Natural killer cell (primary cell): ENCODE measurements around the gene CCL19. TPM values are rescaled to one million over a fixed set of nuclear protein-coding genes. Genes with fewer than 3 reads are reported as not detected.

ENCODE experiments used
- ATAC-seq, 3 donors: fragments of 150-1000 bp in 2 of 3; fragments of 200-7000 bp in 1 of 3; cut with Tn5 transposase; 1 replicate in 1 of 3; 2 replicates in 2 of 3; pipeline ENCODE4 v1.10.0; 2021; ENCODE audit warnings: mild to moderate bottlenecking in 2 of 3, moderate library complexity in 2 of 3
- DNase-seq, 2 donors: peaks; one replicate each; pipeline versions ENCODE4 v3.0.0 to v3.0.0-alpha.2; 2013 to 2021; ENCODE audit warnings: mixed read lengths in 1 of 2
- H3K27ac ChIP-seq: one replicate; pipeline ENCODE4 v1.5.1; 2013; ENCODE audit warnings: mild to moderate bottlenecking, low read length
- H3K27me3 ChIP-seq: one replicate; pipeline ENCODE4 v1.6.1; 2013; ENCODE audit warnings: low read length; ENCODE audit not compliant: control insufficient read depth, insufficient read depth
- H3K36me3 ChIP-seq: one replicate; pipeline ENCODE4 v1.6.1; 2013; ENCODE audit warnings: low read length; ENCODE audit not compliant: control insufficient read depth, insufficient read depth
- H3K4me1 ChIP-seq: one replicate; pipeline ENCODE4 v1.6.1; 2013; ENCODE audit warnings: low read length; ENCODE audit not compliant: control insufficient read depth, insufficient read depth
- H3K4me3 ChIP-seq: one replicate; pipeline ENCODE4 v1.5.1; 2013; ENCODE audit warnings: low read length
- H3K9me3 ChIP-seq: one replicate; pipeline ENCODE4 v1.6.1; 2013; ENCODE audit warnings: low read length; ENCODE audit not compliant: control insufficient read depth, insufficient read depth
- H3K27ac Mint-ChIP-seq, 2 donors: one replicate each; pipeline ENCODE4 v1.8.0; 2022; ENCODE audit warnings: mild to moderate bottlenecking in 2 of 2, mixed read lengths in 2 of 2, moderate library complexity in 1 of 2
- H3K27me3 Mint-ChIP-seq, 2 donors: one replicate each; pipeline ENCODE4 v1.8.0; 2022; ENCODE audit warnings: low read depth in 2 of 2, mixed read lengths in 2 of 2
- H3K36me3 Mint-ChIP-seq: one replicate; pipeline ENCODE4 v1.8.0; 2022; ENCODE audit warnings: mixed read lengths
- H3K4me1 Mint-ChIP-seq, 2 donors: one replicate each; pipeline ENCODE4 v1.8.0; 2022; ENCODE audit warnings: mixed read lengths in 2 of 2
- H3K4me3 Mint-ChIP-seq: one replicate; pipeline ENCODE4 v1.8.0; 2022; ENCODE audit warnings: mild to moderate bottlenecking, moderate library complexity, mixed read lengths
- H3K9me3 Mint-ChIP-seq, 2 donors: one replicate each; pipeline ENCODE4 v1.8.0; 2022; ENCODE audit warnings: mixed read lengths in 2 of 2
- WGBS: methylation state at CpG from one replicate; pipeline ENCODE4 v1.1.7; 2013; ENCODE audit warnings: missing lambda C conversion rate; ENCODE audit not compliant: insufficient coverage; 5-methylcytosine and 5-hydroxymethylcytosine counted together
- intact Hi-C: fragments of 100-400 bp; cut with micrococcal nuclease; formaldehyde crosslinking; loops from one replicate; pipeline ENCODE4 v1.14.2; 2022
- total RNA-seq, 4 donors: library from RNA; stranded (reverse); fragments of 120-200 nt in 1 of 4; gene quantifications; one replicate each; pipeline versions ENCODE4 v1.2.3 to v1.2.4, GENCODE V29; 2013 to 2022
- TF ChIP-seq, protein P1 (sequence below): fragments of 200-600 bp; IDR thresholded peaks from one replicate; pipeline ENCODE4 v1.8.0; 2022; ENCODE audit warnings: antibody characterized with exemption

The CCL19 gene
- total RNA-seq, 3 donors from 2014 or later (not counting 1 experiment from before 2014, with no cell fraction given), result not detected

DNA sequence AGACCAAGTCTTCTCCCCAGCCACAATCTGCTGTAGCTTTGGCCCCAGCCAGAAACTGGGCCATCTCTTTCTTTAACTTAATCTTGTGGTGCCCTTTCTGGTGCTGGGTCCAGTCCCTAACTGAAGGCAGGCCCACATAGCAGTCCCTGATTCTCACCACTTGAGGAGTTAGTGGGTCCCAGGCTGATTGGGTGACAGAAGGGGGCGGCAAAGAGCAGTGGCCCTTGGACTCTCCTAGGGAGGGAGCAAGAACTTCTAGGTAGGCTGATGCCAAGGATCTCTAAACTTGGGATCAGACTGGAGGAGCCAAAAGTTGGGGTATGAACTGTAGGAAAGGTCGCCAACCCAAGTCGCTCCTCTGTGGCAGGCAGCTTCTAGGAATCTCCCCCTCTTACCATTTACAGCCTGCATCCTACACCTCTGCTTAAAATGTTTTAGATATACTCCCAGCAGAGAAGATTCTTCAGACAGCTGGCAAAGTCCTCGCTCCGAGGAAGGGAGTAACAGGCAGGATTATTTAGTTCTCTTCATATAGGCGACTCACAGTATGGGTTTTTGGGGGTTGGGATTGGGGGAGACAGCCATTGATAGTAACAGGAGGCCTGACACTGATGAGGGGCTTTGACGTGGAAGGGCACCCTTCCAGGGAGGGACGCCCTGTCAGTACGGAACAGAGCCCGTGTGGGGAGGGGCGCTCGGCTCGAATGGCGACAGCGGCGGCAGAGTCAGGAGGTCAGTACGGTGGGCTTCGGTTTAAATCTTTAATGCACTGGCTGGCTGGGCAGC is 26.6 kb downstream of the CCL19 start:
- intact Hi-C loops, result loop anchor here (1.0 to 2.0 kb wide), 4 partner anchors 18 to 206 kb away; partner anchors contain the start of genes DNAI1, FAM219A, GALT and SIGMAR1
- H3K4me3 Mint-ChIP-seq, result peak overlapping the region; percentile 90
- H3K36me3 Mint-ChIP-seq, result no peaks in the 10 kb centered on the region
- peaks cover 11 to 26% of the 10 kb centered on the region in 2 donors for H3K4me1 Mint-ChIP-seq
- Histone ChIP-seq H3K4me3 (peak overlapping the region; percentile 54), H3K4me1 (peaks cover 24% of the 10 kb centered on the region), H3K36me3 (peaks cover 3% of the 10 kb centered on the region), H3K27me3 (no peaks in the 10 kb centered on the region), H3K9me3 (no peaks in the 10 kb centered on the region), H3K27ac (peak overlapping the region; percentile 7)
- no peaks in the 10 kb centered on the region for H3K9me3 Mint-ChIP-seq
- peak; percentile 43 to 57 (median 46) for ATAC-seq
- no peaks in the 10 kb centered on the region for H3K27me3 Mint-ChIP-seq
- DNase-seq, result peak; percentile 65 to 86
- peak overlapping the region; percentile 86 to 92 for H3K27ac Mint-ChIP-seq
- 23% methylated on average over 18 of the region's 18 CpGs for WGBS
- TF ChIP-seq, protein P1, sequence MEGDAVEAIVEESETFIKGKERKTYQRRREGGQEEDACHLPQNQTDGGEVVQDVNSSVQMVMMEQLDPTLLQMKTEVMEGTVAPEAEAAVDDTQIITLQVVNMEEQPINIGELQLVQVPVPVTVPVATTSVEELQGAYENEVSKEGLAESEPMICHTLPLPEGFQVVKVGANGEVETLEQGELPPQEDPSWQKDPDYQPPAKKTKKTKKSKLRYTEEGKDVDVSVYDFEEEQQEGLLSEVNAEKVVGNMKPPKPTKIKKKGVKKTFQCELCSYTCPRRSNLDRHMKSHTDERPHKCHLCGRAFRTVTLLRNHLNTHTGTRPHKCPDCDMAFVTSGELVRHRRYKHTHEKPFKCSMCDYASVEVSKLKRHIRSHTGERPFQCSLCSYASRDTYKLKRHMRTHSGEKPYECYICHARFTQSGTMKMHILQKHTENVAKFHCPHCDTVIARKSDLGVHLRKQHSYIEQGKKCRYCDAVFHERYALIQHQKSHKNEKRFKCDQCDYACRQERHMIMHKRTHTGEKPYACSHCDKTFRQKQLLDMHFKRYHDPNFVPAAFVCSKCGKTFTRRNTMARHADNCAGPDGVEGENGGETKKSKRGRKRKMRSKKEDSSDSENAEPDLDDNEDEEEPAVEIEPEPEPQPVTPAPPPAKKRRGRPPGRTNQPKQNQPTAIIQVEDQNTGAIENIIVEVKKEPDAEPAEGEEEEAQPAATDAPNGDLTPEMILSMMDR, result peak; percentile 84

DNA sequence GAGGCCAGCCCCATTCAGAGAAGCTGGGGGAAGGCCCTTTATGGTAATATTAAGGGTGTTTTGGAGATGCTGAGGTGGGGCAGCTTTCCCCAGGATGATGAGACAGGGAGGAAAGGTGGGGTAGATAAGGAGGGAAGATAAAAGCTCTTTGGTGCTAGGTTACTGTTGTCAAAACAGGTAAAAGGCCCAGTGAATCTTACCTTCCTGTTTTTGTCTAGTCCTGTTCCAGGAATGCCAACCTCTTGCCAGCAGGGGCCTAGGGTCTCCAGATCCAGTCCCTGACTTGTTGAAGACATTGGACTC is 27.8 kb downstream of the CCL19 start:
- intact Hi-C loops, result no loop called here
- DNase-seq (peak in 1 of 2 donors; percentile 67), ATAC-seq (no peak)
- Mint-ChIP-seq H3K27me3 (no peaks in the 10 kb centered on the region), H3K4me1 (peaks cover 11 to 26% of the 10 kb centered on the region in 2 donors), H3K27ac (peak overlapping the region in 1 of 2 donors; percentile 9), H3K4me3 (no peak overlapping the region), H3K9me3 (no peaks in the 10 kb centered on the region), H3K36me3 (no peaks in the 10 kb centered on the region)
- TF ChIP-seq, protein P1, result no peak
- Histone ChIP-seq H3K27ac (no peak overlapping the region), H3K27me3 (no peaks in the 10 kb centered on the region), H3K9me3 (no peaks in the 10 kb centered on the region), H3K4me3 (no peak overlapping the region), H3K36me3 (peaks cover 3% of the 10 kb centered on the region), H3K4me1 (peaks cover 24% of the 10 kb centered on the region)

DNA sequence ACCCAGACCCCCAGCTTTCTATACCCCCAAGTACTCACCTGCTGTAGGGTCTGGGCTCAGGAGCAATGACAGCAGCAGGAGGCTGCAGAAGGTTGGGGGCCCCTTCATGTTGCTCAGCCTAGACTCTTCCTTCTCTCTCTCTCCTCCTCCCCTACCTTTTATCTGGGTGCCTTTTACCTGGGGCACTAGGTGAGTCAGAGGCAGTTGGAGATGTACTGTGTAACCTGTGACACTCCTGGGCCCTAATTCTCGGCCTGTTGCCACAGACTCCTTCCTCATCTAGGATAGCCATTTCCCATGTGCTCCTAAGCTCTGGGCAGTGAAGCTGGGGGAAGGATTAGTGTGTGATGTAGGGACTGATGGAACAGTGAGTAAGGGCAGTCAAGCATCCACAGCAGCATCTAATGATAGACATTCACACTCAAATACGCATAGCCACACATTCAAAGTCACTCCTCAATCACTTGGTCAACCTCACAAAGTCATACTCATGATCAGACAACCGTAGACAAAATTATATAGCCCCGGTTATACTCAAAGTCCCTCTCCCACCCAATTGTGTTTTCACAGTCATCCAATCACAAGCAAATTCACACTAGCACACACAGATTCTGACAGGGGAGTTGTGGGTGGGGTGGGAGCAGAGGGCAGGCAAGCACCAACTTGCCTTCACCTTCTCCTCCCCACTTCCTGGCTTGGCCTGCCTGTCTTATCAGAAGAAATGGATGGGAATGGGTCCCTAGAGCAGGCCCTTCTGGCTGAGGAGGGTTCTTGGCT is 28.4 kb downstream of the CCL19 start, which contains the start of gene CCL27:
CCL27 (minus strand) TSS at position 132 of the 777 bp plus-strand sequence; CDS start at position 108, 24 bp downstream.
- Mint-ChIP-seq H3K4me3 (no peak within 1 kb of the TSS), H3K4me1 (peaks cover 11 to 26% of the 10 kb centered on the region in 2 donors), H3K27ac (peak within 1 kb of the TSS in 1 of 2 donors; percentile 9), H3K27me3 (no peaks in the 10 kb centered on the region), H3K9me3 (no peaks in the 10 kb centered on the region), H3K36me3 (no peaks in the 10 kb centered on the region)
- no peak for DNase-seq
- Histone ChIP-seq H3K27ac (peak within 1 kb of the TSS; percentile 8), H3K4me1 (peaks cover 24% of the 10 kb centered on the region), H3K9me3 (no peaks in the 10 kb centered on the region), H3K27me3 (no peaks in the 10 kb centered on the region), H3K36me3 (peaks cover 3% of the 10 kb centered on the region), H3K4me3 (no peak within 1 kb of the TSS)
- ATAC-seq, result no peak
- intact Hi-C loops, result no loop called here
- TF ChIP-seq, protein P1, result no peak
- whole genome bisulfite sequencing, result 91% methylated on average over 3 of the region's 4 CpGs
